Stimulated activated naive CD8-positive, alpha-beta T cell treated with anti-CD3 and anti-CD28 coated beads, Interleukin-15, amount 100 ng/mL, for 72 hours (primary cell): Measurements from ENCODE around the gene RUFY4.
"Not testable (repeated sequence)": the region's sequence is repeated elsewhere in the genome, so short reads cannot be mapped to it uniquely, and the experiment has no call there.

Experiments used
- ATAC-seq: fragments of 150-1000 bp; cut with Tn5 transposase; 2 replicates; pipeline ENCODE4 v1.10.0; 2021; ENCODE audit warnings: mild to moderate bottlenecking, moderate library complexity
- DNase-seq, 2 donors: peaks; one replicate each; pipeline ENCODE4 v3.0.0; 2021 to 2022
- H3K27ac Mint-ChIP-seq, 2 donors: one replicate each; pipeline ENCODE4 v1.8.0; 2022; ENCODE audit warnings: mild to moderate bottlenecking in 2 of 2, mixed read lengths in 2 of 2, moderate library complexity in 2 of 2
- H3K27me3 Mint-ChIP-seq: one replicate; pipeline ENCODE4 v1.8.0; 2022; ENCODE audit warnings: mixed read lengths
- H3K4me1 Mint-ChIP-seq: one replicate; pipeline ENCODE4 v1.8.0; 2022; ENCODE audit warnings: mild to moderate bottlenecking, mixed read lengths
- H3K4me3 Mint-ChIP-seq, 2 donors: one replicate each; pipeline ENCODE4 v1.8.0; 2022; ENCODE audit warnings: mild to moderate bottlenecking in 2 of 2, mixed read lengths in 2 of 2, moderate library complexity in 1 of 2
- H3K9me3 Mint-ChIP-seq, 2 donors: one replicate each; pipeline ENCODE4 v1.8.0; 2022; ENCODE audit warnings: mixed read lengths in 2 of 2

The RUFY4 gene

GRCh38 chr2:218041302-218042168 is 27.5 kb upstream of the RUFY4 start:
- ATAC-seq (peak; percentile 80), DNase-seq (peak in 1 of 2 donors; percentile 7)
- peaks cover 4 to 8% of the 10 kb centered on the region in 2 donors for H3K9me3 Mint-ChIP-seq
- H3K4me3 Mint-ChIP-seq: no peak overlapping the region
- peak overlapping the region; percentile 74 to 91 for H3K27ac Mint-ChIP-seq
- H3K27me3 Mint-ChIP-seq: peaks cover 29% of the 10 kb centered on the region
- H3K4me1 Mint-ChIP-seq: peaks cover 33% of the 10 kb centered on the region

DNA sequence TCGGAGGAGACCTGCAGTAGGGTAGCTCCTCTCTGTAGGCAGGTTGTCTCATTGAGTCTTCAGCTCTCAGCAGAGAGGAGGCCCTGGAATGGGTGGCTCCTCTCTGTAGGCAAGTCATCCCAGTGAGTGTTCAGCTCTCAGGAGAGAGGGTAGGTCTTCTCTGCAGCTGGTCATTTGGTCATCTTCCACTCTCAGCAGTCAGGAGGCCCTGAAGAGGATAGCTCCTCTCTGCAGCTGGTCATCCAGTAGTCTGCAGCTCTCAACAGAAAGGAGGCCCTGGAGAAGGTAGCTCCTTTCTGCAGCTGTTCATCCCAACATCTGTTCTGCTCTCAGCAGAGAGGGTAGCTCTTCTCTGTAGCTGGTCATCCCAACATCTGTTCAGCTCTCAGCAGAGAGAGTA is 26.0 kb upstream of the RUFY4 start:
- peaks cover 4 to 8% of the 10 kb centered on the region in 2 donors for H3K9me3 Mint-ChIP-seq
- peak overlapping the region in 1 of 2 donors; percentile 60 for H3K27ac Mint-ChIP-seq
- no peak overlapping the region for H3K4me3 Mint-ChIP-seq
- ATAC-seq: no peak
- H3K4me1 Mint-ChIP-seq: peaks cover 33% of the 10 kb centered on the region
- H3K27me3 Mint-ChIP-seq: peaks cover 31% of the 10 kb centered on the region
- DNase-seq: peak in 1 of 2 donors; percentile 8

DNA sequence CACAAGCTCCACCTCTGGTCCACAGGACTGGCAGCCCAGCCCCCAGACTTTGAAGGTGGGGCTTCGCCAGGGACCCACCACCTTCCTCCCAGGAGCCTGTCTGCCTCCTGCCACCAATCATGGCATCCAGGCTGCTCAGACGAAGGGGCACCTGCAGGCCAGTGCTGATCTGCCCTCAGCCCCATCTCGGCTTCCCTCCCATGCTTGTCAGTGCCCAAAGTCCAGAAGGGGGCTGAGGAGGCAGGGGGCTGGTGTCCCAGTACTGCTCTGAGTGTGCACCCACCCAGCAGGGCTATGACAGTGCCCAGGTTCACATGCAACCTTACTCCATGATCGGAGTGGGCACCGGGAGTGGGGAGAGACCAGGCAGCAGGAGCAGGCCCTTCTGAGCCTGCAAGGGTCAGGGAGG is 25.3 kb upstream of the RUFY4 start:
- peak overlapping the region in 1 of 2 donors; percentile 77 for H3K27ac Mint-ChIP-seq
- peaks cover 30% of the 10 kb centered on the region for H3K4me1 Mint-ChIP-seq
- no peak overlapping the region for H3K4me3 Mint-ChIP-seq
- no peak for ATAC-seq
- H3K27me3 Mint-ChIP-seq: peaks cover 34% of the 10 kb centered on the region
- peak in 1 of 2 donors; percentile 8 for DNase-seq
- H3K9me3 Mint-ChIP-seq: peaks cover 4 to 8% of the 10 kb centered on the region in 2 donors

GRCh38 chr2:218044599-218044998 is 24.5 kb upstream of the RUFY4 start:
- Mint-ChIP-seq H3K4me1 (peaks cover 23% of the 10 kb centered on the region), H3K27me3 (peaks cover 30% of the 10 kb centered on the region)
- ATAC-seq, H3K27ac Mint-ChIP-seq, H3K4me3 Mint-ChIP-seq, DNase-seq, H3K9me3 Mint-ChIP-seq: not testable (repeated sequence)

GRCh38 chr2:218046238-218046637 is 22.8 kb upstream of the RUFY4 start:
- H3K9me3 Mint-ChIP-seq: peaks cover 13 to 18% of the 10 kb centered on the region in 2 donors
- no peak for DNase-seq

GRCh38 chr2:218047536-218048225 is 21.4 kb upstream of the RUFY4 start:
- no peak overlapping the region for H3K27ac Mint-ChIP-seq
- H3K9me3 Mint-ChIP-seq: peaks cover 9 to 18% of the 10 kb centered on the region in 2 donors
- peaks cover 22% of the 10 kb centered on the region for H3K27me3 Mint-ChIP-seq
- no peak for DNase-seq
- no peaks in the 10 kb centered on the region for H3K4me1 Mint-ChIP-seq
- no peak for ATAC-seq
- no peak overlapping the region for H3K4me3 Mint-ChIP-seq

More at GRCh38 chr2:218046238-218046637, 22.8 kb upstream of the RUFY4 start:
- H3K4me1 Mint-ChIP-seq: peaks cover 7% of the 10 kb centered on the region
- no peak overlapping the region for H3K27ac Mint-ChIP-seq
- ATAC-seq: no peak
- no peak overlapping the region for H3K4me3 Mint-ChIP-seq
- H3K27me3 Mint-ChIP-seq: peaks cover 23% of the 10 kb centered on the region

DNA sequence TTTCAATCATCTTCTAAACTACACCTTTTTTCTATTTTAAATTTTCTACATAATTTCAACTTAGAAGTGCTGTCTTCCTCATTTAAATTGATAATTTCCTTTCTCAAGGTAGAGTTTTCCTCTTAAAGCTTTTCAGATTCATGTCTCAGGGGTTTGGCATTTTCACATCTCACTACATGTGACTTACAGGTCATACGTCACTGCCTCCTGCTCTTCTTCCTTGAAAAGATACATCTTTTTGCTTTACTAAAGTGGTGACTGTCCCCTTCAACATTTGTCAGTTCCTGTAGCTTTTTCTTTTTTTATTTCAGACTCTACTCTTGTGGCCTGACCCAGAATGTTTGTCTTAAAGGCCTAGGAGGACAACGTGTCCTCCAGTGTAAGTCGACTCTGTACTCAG is 17.1 kb upstream of the RUFY4 start:
- ATAC-seq: no peak
- Mint-ChIP-seq H3K4me3 (no peak overlapping the region), H3K27ac (no peak overlapping the region), H3K4me1 (no peaks in the 10 kb centered on the region), H3K27me3 (peaks cover 32% of the 10 kb centered on the region), H3K9me3 (peaks cover 9 to 10% of the 10 kb centered on the region in 2 donors)
- DNase-seq: no peak

DNA sequence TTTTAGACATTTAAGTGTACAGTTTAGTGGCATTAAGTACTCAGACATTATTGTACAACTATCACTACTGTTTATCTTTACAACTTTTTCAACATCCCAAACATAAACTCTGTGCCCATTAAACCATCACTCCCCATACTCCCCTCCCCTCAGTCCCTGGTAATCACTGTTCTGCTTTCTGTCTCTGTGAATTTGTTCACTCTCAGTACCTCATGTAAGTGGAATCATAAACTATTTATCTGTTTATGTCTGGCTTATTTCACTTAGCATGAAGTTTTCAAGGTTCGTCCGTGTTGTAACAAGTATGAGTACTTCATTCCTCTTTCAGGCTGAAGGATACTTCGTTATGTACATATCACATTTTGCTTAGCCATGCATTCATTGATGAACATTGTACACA is 9.8 kb upstream of the RUFY4 start:
- DNase-seq (no peak), ATAC-seq (no peak)
- Mint-ChIP-seq H3K27me3 (peaks cover 31% of the 10 kb centered on the region), H3K4me3 (no peak overlapping the region), H3K9me3 (no peaks in the 10 kb centered on the region), H3K27ac (no peak overlapping the region), H3K4me1 (no peaks in the 10 kb centered on the region)

DNA sequence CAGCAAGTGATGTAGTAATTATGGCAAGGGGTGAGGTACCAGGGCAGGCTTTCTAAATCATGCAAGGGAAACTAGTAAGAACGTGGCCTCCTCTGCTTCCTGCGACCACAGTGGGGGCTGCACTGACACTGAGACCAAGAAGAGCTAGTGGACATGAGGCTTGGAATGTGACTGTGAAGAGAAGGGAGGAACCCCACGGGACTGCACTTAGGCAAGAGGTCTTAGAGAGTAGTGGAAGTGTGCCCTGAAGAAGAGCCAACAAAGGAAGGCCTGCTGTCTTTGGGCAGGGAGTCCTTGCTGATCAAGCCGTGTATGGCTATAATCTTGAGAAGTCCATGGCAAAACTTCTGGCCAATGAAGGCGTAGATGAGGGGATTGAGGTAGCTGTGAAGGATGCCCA is 8.9 kb upstream of the RUFY4 start:
- ATAC-seq (no peak), DNase-seq (no peak)
- no peaks in the 10 kb centered on the region for H3K9me3 Mint-ChIP-seq
- H3K27ac Mint-ChIP-seq: no peak overlapping the region
- peaks cover 31% of the 10 kb centered on the region for H3K27me3 Mint-ChIP-seq
- no peak overlapping the region for H3K4me3 Mint-ChIP-seq
- H3K4me1 Mint-ChIP-seq: no peaks in the 10 kb centered on the region

GRCh38 chr2:218060950-218061660 is 7.9 kb upstream of the RUFY4 start:
- peaks cover 27% of the 10 kb centered on the region for H3K27me3 Mint-ChIP-seq
- H3K27ac Mint-ChIP-seq: no peak overlapping the region
- H3K9me3 Mint-ChIP-seq: no peaks in the 10 kb centered on the region
- no peak for DNase-seq
- H3K4me3 Mint-ChIP-seq: no peak overlapping the region
- ATAC-seq: no peak
- H3K4me1 Mint-ChIP-seq: no peaks in the 10 kb centered on the region

- no peak overlapping the region for H3K4me3 Mint-ChIP-seq
- no peaks in the 10 kb centered on the region for H3K9me3 Mint-ChIP-seq
- no peak overlapping the region for H3K27ac Mint-ChIP-seq
- DNase-seq: no peak
- H3K27me3 Mint-ChIP-seq: peaks cover 42% of the 10 kb centered on the region
- H3K4me1 Mint-ChIP-seq: peaks cover 7% of the 10 kb centered on the region
- no peak for ATAC-seq
Observed at GRCh38 chr2:218063486-218063885, 5.6 kb upstream of the RUFY4 start.

DNA sequence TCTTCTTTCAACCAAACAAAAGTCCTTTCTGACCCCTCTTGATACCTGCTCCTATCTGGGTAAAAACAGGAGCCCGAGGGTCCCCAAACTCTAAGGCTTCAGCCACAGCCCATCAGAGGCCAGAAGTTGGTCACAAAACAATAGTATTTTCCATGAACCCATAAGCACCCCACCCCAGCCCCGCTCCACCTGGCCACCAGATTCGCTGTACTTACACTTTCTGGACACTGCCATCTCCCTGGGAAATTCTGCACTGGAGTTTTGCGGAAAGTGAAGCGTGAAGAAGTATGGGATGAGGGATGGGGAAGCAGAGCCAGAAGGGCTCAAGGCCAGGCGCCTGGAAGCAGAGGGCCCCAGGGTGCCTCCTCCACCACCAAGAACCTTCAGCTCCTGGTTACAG is 5.2 kb upstream of the RUFY4 start:
- Mint-ChIP-seq H3K4me1 (peaks cover 11% of the 10 kb centered on the region), H3K9me3 (no peaks in the 10 kb centered on the region), H3K27ac (no peak overlapping the region), H3K27me3 (peaks cover 45% of the 10 kb centered on the region), H3K4me3 (no peak overlapping the region)
- ATAC-seq (no peak), DNase-seq (no peak)

GRCh38 chr2:218065239-218066006 is 3.6 kb upstream of the RUFY4 start:
- H3K27ac Mint-ChIP-seq: no peak overlapping the region
- H3K4me3 Mint-ChIP-seq: no peak overlapping the region
- H3K4me1 Mint-ChIP-seq: peaks cover 16% of the 10 kb centered on the region
- H3K9me3 Mint-ChIP-seq: no peaks in the 10 kb centered on the region
- no peak for DNase-seq
- ATAC-seq: no peak
- peaks cover 33% of the 10 kb centered on the region for H3K27me3 Mint-ChIP-seq

DNA sequence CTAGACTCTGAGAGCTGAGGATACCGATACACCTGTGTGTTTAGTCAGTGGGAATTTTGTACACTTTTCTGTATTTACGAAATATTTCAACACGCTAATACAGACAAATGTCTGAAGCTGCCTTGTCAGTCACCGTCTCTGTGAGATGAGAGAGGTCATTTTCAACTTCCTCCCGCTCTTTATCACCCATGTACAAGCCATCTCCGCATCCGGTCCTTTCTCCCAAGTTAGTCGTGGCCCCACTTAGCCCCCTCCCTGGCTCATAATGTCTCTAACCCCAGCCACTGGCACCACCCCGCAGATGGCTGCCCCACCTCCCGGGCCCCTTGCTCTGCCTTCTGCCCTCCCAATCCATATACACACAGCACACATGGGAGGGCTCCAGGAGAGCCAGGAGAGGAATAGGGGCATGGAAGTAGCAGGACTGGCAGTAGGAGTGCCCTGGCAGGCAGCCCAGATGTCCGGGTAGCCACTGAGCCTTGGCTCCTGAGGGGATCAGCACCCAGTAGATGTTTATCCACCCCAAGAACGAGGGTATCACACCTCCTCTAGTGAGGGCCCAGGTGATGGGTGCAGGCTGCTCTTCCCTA is 2.0 kb upstream of the RUFY4 start:
- no peak overlapping the region for H3K4me3 Mint-ChIP-seq
- DNase-seq: no peak

GRCh38 chr2:218067523-218067922 is 1.5 kb upstream of the RUFY4 start:
- H3K4me1 Mint-ChIP-seq: peaks cover 16% of the 10 kb centered on the region
- ATAC-seq (peak; percentile 6), DNase-seq (no peak)
- H3K9me3 Mint-ChIP-seq: no peaks in the 10 kb centered on the region
- H3K4me3 Mint-ChIP-seq: no peak overlapping the region
- no peak overlapping the region for H3K27ac Mint-ChIP-seq
- peaks cover 33% of the 10 kb centered on the region for H3K27me3 Mint-ChIP-seq

More for the DNA sequence above, 2.0 kb upstream of the RUFY4 start:
- Mint-ChIP-seq H3K4me1 (peaks cover 16% of the 10 kb centered on the region), H3K27me3 (peaks cover 33% of the 10 kb centered on the region), H3K27ac (peak overlapping the region in 1 of 2 donors; percentile 51), H3K9me3 (no peaks in the 10 kb centered on the region)
- ATAC-seq: no peak
